ENCODE measurements around the gene CLCN2. TPM values are rescaled to one million over a fixed set of nuclear protein-coding genes. Genes with fewer than 3 reads are reported as not detected.
A peak's percentile ranks its signal among the peaks of the same experiment; 100 is the strongest.

The CLCN2 gene
- total RNA-seq, 1 experiment from 2014 or later: 21.1 TPM

GRCh38 chr3:184381261-184382224 is 20.1 kb upstream of the CLCN2 start:
- DNase-seq (ENCODE audit: low read depth): no peak

GRCh38 chr3:184380627-184381260 is 19.3 kb upstream of the CLCN2 start:
- no peak for DNase-seq (ENCODE audit: low read depth)

- DNase-seq (ENCODE audit: low read depth): no peak
Observed at GRCh38 chr3:184380185-184380626, 18.8 kb upstream of the CLCN2 start.

- DNase-seq (ENCODE audit: low read depth): no peak
Observed at GRCh38 chr3:184379358-184380184, 18.2 kb upstream of the CLCN2 start, which contains the start of gene CHRD. CHRD (plus strand) TSS chr3:184380054; CDS start chr3:184380319, 265 bp downstream.

GRCh38 chr3:184378651-184379357 is 17.4 kb upstream of the CLCN2 start:
- no peak for DNase-seq (ENCODE audit: low read depth)

- DNase-seq (ENCODE audit: low read depth): no peak
Observed at GRCh38 chr3:184377882-184378445, 16.6 kb upstream of the CLCN2 start, which contains the start of gene THPO. THPO (minus strand) TSS chr3:184378207; CDS start chr3:184376259, 1,948 bp downstream.

GRCh38 chr3:184377374-184377773 is 16.0 kb upstream of the CLCN2 start:
- no peak for DNase-seq (ENCODE audit: low read depth)

GRCh38 chr3:184375747-184376461 is 14.5 kb upstream of the CLCN2 start:
- no peak for DNase-seq (ENCODE audit: low read depth)

- DNase-seq (ENCODE audit: low read depth): no peak
Observed at GRCh38 chr3:184373422-184373821, 12.0 kb upstream of the CLCN2 start.

- DNase-seq (ENCODE audit: low read depth): no peak
Observed at GRCh38 chr3:184372911-184373310, 11.5 kb upstream of the CLCN2 start.

- DNase-seq (ENCODE audit: low read depth): no peak
Observed at GRCh38 chr3:184372296-184372821, 11.0 kb upstream of the CLCN2 start.

GRCh38 chr3:184371570-184372018 is 10.2 kb upstream of the CLCN2 start:
- peak; percentile 93 for DNase-seq (ENCODE audit: low read depth)

- DNase-seq (ENCODE audit: low read depth): peak; percentile 54
Observed at GRCh38 chr3:184368586-184369183, 7.3 kb upstream of the CLCN2 start.

GRCh38 chr3:184368116-184368515 is 6.7 kb upstream of the CLCN2 start:
- DNase-seq (ENCODE audit: low read depth): no peak

GRCh38 chr3:184366619-184367289 is 5.3 kb upstream of the CLCN2 start:
- DNase-seq (ENCODE audit: low read depth): peak; percentile 34

- DNase-seq (ENCODE audit: low read depth): peak; percentile 99
Observed at GRCh38 chr3:184362668-184363546, 1.5 kb upstream of the CLCN2 start.
